Endodermal cell (in vitro differentiated cells): ENCODE measurements around the gene APBB1IP. TPM values are rescaled to one million over a fixed set of nuclear protein-coding genes. Genes with fewer than 3 reads are reported as not detected.

Source experiments
- DNase-seq: peaks from one replicate; pipeline ENCODE4 v3.0.0-alpha.2; 2017
- H3K27ac ChIP-seq: 2 replicates; pipeline ENCODE4 v1.5.1; 2013; ENCODE audit warnings: mild to moderate bottlenecking, low read depth, low read length, moderate library complexity
- H3K27me3 ChIP-seq: 2 replicates; pipeline ENCODE4 v1.6.1; 2013; ENCODE audit warnings: mild to moderate bottlenecking, low read length, moderate library complexity; ENCODE audit not compliant: insufficient read depth, control insufficient read depth, poor library complexity, severe bottlenecking
- H3K36me3 ChIP-seq: 2 replicates; pipeline ENCODE4 v1.7.0; 2013; ENCODE audit warnings: mild to moderate bottlenecking, low read length, moderate library complexity; ENCODE audit not compliant: control insufficient read depth, insufficient read depth
- H3K4me1 ChIP-seq: one replicate; pipeline ENCODE4 v1.7.0; 2013; ENCODE audit warnings: low read length; ENCODE audit not compliant: control insufficient read depth, insufficient read depth
- H3K4me3 ChIP-seq: 2 replicates; pipeline ENCODE4 v1.5.1; 2013; ENCODE audit warnings: mild to moderate bottlenecking, low read length, moderate library complexity
- H3K9ac ChIP-seq: 2 replicates; pipeline ENCODE4 v1.6.1; 2013; ENCODE audit warnings: mild to moderate bottlenecking, low read length, moderate library complexity; ENCODE audit not compliant: poor library complexity, severe bottlenecking; ENCODE audit errors: extremely low read depth
- H3K9me3 ChIP-seq: 2 replicates; pipeline ENCODE4 v1.6.1; 2013; ENCODE audit warnings: mild to moderate bottlenecking, low read length, moderate library complexity; ENCODE audit not compliant: control insufficient read depth
- H3K27ac Mint-ChIP-seq: 2 replicates; pipeline ENCODE4 v1.8.0; 2020; ENCODE audit warnings: mixed read lengths
- H3K27me3 Mint-ChIP-seq: 2 replicates; pipeline ENCODE4 v1.8.0; 2021; ENCODE audit warnings: mild to moderate bottlenecking, mixed read lengths; ENCODE audit not compliant: insufficient read depth
- H3K36me3 Mint-ChIP-seq: 2 replicates; pipeline ENCODE4 v1.8.0; 2020; ENCODE audit warnings: low read depth, mixed read lengths
- H3K4me1 Mint-ChIP-seq: 2 replicates; pipeline ENCODE4 v1.8.0; 2020; ENCODE audit warnings: mixed read lengths
- H3K4me3 Mint-ChIP-seq: 2 replicates; pipeline ENCODE4 v1.8.0; 2020; ENCODE audit warnings: mild to moderate bottlenecking, moderate library complexity, mixed read lengths
- H3K9me3 Mint-ChIP-seq: 2 replicates; pipeline ENCODE4 v1.8.0; 2020; ENCODE audit warnings: mild to moderate bottlenecking, mixed read lengths
- CTCF ChIP-seq: fragments of 200-600 bp; sonication (generic); conservative IDR thresholded peaks from 2 replicates; pipeline ENCODE4 v1.5.0; 2021; ENCODE audit warnings: antibody characterized with exemption, mild to moderate bottlenecking
- WGBS, 2 experiments: methylation state at CpG; one replicate each; pipeline versions ENCODE4 v1.1.5 to v1.1.7; 2013; ENCODE audit warnings: missing lambda C conversion rate in 2 of 2, mixed read lengths in 1 of 2; ENCODE audit not compliant: insufficient coverage in 1 of 2, insufficient read length in 1 of 2; 5-methylcytosine and 5-hydroxymethylcytosine counted together
- total RNA-seq, 2 donors: library from RNA; stranded (reverse); fragmentation: NEBNext Ultra II Directional in 1 of 2; extraction: Animal tissue kit (Norgen Biotek cat#: 25700) in 1 of 2; gene quantifications; 2 replicates in 1 of 2; 3 replicates in 1 of 2; pipeline ENCODE4 v1.2.1, GENCODE V29; 2021

APBB1IP gene
- total RNA-seq, 2 donors from 2014 or later, result 0.24 TPM

GRCh38 chr10:26486304-26486703 lies 48.2 kb downstream of the APBB1IP start:
- no peaks in the 10 kb centered on the region for H3K4me1 ChIP-seq
- no peaks in the 10 kb centered on the region for H3K9me3 ChIP-seq
- H3K9ac ChIP-seq, result no peak overlapping the region
- DNase-seq, result no peak
- H3K4me1 Mint-ChIP-seq, result no peaks in the 10 kb centered on the region
- H3K4me3 Mint-ChIP-seq, result no peak overlapping the region
- no peaks in the 10 kb centered on the region for H3K36me3 ChIP-seq
- TF ChIP-seq CTCF, result no peak
- H3K27ac ChIP-seq, result no peak overlapping the region
- no peaks in the 10 kb centered on the region for H3K9me3 Mint-ChIP-seq
- no peak overlapping the region for H3K27ac Mint-ChIP-seq
- no peaks in the 10 kb centered on the region for H3K36me3 Mint-ChIP-seq
- 93 to 94% methylated on average over 7 of the region's 7 CpGs for WGBS, 2 experiments
- no peaks in the 10 kb centered on the region for H3K27me3 ChIP-seq
- H3K27me3 Mint-ChIP-seq, result no peaks in the 10 kb centered on the region
- no peak overlapping the region for H3K4me3 ChIP-seq

- Histone ChIP-seq H3K9me3 (no peaks in the 10 kb centered on the region), H3K4me1 (no peaks in the 10 kb centered on the region), H3K27me3 (no peaks in the 10 kb centered on the region), H3K27ac (no peak overlapping the region), H3K9ac (no peak overlapping the region), H3K4me3 (no peak overlapping the region), H3K36me3 (no peaks in the 10 kb centered on the region)
- 86 to 91% methylated on average over 7 to 11 of the region's 11 CpGs for WGBS, 2 experiments
- Mint-ChIP-seq H3K27me3 (no peaks in the 10 kb centered on the region), H3K36me3 (no peaks in the 10 kb centered on the region), H3K9me3 (peaks cover 2% of the 10 kb centered on the region), H3K27ac (no peak overlapping the region), H3K4me3 (no peak overlapping the region), H3K4me1 (no peaks in the 10 kb centered on the region)
- DNase-seq, result no peak
- no peak for TF ChIP-seq CTCF
Observed at GRCh38 chr10:26486990-26487850, 49.1 kb downstream of the APBB1IP start.

- Mint-ChIP-seq H3K27ac (no peak overlapping the region), H3K9me3 (peaks cover 7% of the 10 kb centered on the region), H3K4me1 (no peaks in the 10 kb centered on the region), H3K4me3 (no peak overlapping the region), H3K27me3 (no peaks in the 10 kb centered on the region), H3K36me3 (no peaks in the 10 kb centered on the region)
- H3K9me3 ChIP-seq, result no peaks in the 10 kb centered on the region
- 90 to 100% methylated on average over 1 to 4 of the region's 4 CpGs for WGBS, 2 experiments
- no peaks in the 10 kb centered on the region for H3K27me3 ChIP-seq
- TF ChIP-seq CTCF, result no peak
- H3K4me1 ChIP-seq, result no peaks in the 10 kb centered on the region
- H3K9ac ChIP-seq, result no peak overlapping the region
- H3K36me3 ChIP-seq, result no peaks in the 10 kb centered on the region
- DNase-seq, result no peak
- H3K4me3 ChIP-seq, result no peak overlapping the region
- H3K27ac ChIP-seq, result no peak overlapping the region
Observed at GRCh38 chr10:26488344-26488743, 50.2 kb downstream of the APBB1IP start.
